ENCODE measurements around the gene EMC1. TPM values are rescaled to one million over a fixed set of nuclear protein-coding genes. Genes with fewer than 3 reads are reported as not detected.
"Not testable (repeated sequence)": the region's sequence is repeated elsewhere in the genome, so short reads cannot be mapped to it uniquely, and the experiment has no call there.

The EMC1 gene
- total RNA-seq, 1 donor from 2014 or later: 66.7 TPM

DNA sequence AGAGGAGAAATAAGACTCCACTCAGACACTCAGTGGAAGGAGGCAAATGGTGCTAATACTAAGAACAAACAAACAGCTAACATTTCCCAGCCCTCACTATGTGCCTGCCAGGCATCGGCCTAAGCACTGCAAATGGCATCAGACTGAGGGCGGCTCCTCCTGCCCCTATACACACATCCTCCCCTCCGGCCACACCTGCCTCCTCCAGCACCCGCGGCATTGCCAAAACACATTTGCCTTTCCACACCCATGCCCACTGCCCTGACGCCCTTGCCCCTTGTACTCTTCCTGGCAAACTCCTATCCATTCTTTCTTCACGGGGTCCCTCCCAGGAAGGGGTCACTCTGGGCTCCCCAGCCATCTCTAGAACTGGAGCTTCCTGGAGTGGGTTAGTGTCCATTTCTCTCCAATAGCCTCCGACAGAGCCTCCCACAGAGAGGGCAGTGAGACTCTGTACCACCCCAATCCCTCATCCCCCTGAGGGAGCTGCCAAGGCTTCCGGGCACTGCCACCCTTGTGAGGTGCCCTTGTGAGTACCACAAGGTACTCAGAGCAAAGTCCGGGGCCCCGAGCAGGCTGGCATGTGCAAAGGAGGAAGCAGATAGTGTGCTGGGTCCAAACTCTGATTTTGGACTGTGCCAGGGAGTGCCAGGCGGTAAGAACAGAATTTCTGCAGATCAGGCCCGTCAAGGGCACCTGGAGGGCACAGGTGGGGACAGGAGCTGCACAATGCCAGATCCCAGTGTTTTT lies 36.3 kb upstream of the EMC1 start:
- H3K27ac Mint-ChIP-seq: no peak overlapping the region
- H3K4me1 Mint-ChIP-seq (ENCODE audit: low read depth): peaks cover 5% of the 10 kb centered on the region
- TF ChIP-seq, protein P1, sequence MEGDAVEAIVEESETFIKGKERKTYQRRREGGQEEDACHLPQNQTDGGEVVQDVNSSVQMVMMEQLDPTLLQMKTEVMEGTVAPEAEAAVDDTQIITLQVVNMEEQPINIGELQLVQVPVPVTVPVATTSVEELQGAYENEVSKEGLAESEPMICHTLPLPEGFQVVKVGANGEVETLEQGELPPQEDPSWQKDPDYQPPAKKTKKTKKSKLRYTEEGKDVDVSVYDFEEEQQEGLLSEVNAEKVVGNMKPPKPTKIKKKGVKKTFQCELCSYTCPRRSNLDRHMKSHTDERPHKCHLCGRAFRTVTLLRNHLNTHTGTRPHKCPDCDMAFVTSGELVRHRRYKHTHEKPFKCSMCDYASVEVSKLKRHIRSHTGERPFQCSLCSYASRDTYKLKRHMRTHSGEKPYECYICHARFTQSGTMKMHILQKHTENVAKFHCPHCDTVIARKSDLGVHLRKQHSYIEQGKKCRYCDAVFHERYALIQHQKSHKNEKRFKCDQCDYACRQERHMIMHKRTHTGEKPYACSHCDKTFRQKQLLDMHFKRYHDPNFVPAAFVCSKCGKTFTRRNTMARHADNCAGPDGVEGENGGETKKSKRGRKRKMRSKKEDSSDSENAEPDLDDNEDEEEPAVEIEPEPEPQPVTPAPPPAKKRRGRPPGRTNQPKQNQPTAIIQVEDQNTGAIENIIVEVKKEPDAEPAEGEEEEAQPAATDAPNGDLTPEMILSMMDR (IDR thresholded peaks at IDR 0.05; ENCODE audit: unreplicated experiment): no peak
- peaks cover 26% of the 10 kb centered on the region for H3K27me3 Mint-ChIP-seq
- H3K36me3 Mint-ChIP-seq (ENCODE audit: insufficient read depth): peaks cover 8% of the 10 kb centered on the region
- no peaks in the 10 kb centered on the region for H3K9me3 Mint-ChIP-seq (ENCODE audit: low read depth)
- peak overlapping the region; percentile 42 for H3K4me3 Mint-ChIP-seq (ENCODE audit: low read depth)
- no peak for DNase-seq (ENCODE audit: low spot score, unreplicated experiment)

DNA sequence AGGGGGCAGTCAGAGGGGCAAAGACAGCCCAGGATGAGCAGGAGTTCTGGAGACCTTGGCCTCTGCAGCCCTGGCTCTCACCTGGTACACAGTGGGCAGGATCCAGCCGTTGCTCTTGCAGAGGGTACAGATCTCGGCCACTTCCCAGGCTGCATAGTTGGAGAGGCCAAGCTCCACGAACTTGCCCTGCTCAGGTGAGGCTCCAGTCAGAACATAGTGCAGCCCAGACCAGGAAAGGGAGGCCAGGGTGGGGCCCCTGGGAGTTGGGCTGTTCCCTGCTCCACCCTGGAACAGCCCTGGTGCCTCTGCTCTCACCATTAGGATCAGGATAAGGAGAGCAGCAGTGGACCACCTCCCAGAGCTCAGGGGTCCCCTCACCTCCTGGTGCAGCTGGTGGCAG lies 34.5 kb upstream of the EMC1 start:
- H3K4me3 Mint-ChIP-seq (ENCODE audit: low read depth); DNase-seq (ENCODE audit: low spot score, unreplicated experiment); H3K36me3 Mint-ChIP-seq (ENCODE audit: insufficient read depth); H3K9me3 Mint-ChIP-seq (ENCODE audit: low read depth); H3K27ac Mint-ChIP-seq; H3K4me1 Mint-ChIP-seq (ENCODE audit: low read depth): not testable (repeated sequence)
- H3K27me3 Mint-ChIP-seq: peaks cover 26% of the 10 kb centered on the region

DNA sequence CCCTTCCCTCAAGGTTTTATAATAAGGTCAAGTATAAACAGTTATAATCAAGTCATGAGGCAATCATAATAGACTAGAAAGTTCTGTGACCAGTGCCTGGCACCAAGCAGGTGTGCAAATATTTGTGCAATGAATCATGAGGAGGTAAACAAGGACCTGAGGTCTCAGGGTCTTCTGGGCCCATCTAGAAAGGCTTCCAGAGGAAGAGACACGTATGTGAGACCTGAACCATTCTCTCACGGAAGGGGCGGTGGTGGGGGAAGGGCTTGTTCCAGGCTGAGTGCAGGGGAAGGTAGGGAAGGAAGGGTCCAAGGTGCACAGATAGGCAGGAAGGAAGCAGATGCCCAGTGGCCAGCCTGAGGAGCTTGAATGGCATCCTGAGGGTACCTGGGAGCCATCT lies 34.0 kb upstream of the EMC1 start:
- not testable (repeated sequence) for H3K4me3 Mint-ChIP-seq (ENCODE audit: low read depth); H3K9me3 Mint-ChIP-seq (ENCODE audit: low read depth); H3K36me3 Mint-ChIP-seq (ENCODE audit: insufficient read depth); H3K27ac Mint-ChIP-seq; DNase-seq (ENCODE audit: low spot score, unreplicated experiment); H3K4me1 Mint-ChIP-seq (ENCODE audit: low read depth)
- H3K27me3 Mint-ChIP-seq: peaks cover 26% of the 10 kb centered on the region

DNA sequence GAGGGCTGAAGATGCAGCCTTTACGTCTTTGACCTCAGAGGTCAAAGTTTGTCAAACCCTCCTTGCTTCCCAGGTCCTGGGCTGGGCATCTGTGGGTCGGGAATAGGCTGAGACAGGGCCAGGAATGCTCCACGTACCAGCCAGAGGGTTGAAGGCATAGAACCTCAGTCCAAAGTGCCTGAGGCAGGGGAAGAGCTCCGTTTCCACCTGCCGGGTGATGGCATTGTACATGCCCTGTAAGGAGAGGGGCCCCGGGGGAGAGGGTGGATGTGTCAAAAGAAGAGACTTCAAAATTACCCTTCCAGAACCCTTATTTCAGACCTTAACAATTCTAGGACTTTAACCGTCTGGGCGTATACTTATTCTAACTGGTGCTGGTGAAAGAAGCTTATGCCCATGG lies 33.6 kb upstream of the EMC1 start:
- H3K36me3 Mint-ChIP-seq (ENCODE audit: insufficient read depth): peaks cover 6% of the 10 kb centered on the region
- no peak for DNase-seq (ENCODE audit: low spot score, unreplicated experiment)
- H3K9me3 Mint-ChIP-seq (ENCODE audit: low read depth): no peaks in the 10 kb centered on the region
- no peak overlapping the region for H3K27ac Mint-ChIP-seq
- TF ChIP-seq, protein P1 (IDR thresholded peaks at IDR 0.05; ENCODE audit: unreplicated experiment): no peak
- peaks cover 21% of the 10 kb centered on the region for H3K27me3 Mint-ChIP-seq
- H3K4me1 Mint-ChIP-seq (ENCODE audit: low read depth): peaks cover 5% of the 10 kb centered on the region
- H3K4me3 Mint-ChIP-seq (ENCODE audit: low read depth): no peak overlapping the region

DNA sequence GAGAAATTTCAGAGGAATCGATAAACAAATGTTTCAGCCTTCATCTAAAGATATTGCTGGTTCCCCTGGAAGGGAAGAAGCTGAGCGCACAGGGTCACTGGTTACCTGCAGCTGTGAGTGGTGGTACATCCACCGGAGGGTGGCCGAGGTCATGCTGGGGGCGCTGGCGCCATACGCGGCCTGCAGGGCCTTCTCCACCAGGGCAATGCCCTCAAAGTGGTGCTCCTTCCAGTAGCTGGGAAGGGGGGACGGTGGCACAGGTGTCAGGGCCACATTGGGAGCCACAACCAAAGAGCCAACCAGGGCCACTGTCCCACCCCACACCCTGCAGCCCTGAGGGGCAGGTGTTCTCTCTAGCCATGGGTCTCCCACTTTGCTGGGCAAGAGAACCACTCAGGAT lies 32.6 kb upstream of the EMC1 start:
- Mint-ChIP-seq H3K27me3 (peaks cover 11% of the 10 kb centered on the region), H3K27ac (no peak overlapping the region), H3K9me3 (ENCODE audit: low read depth) (no peaks in the 10 kb centered on the region), H3K4me3 (ENCODE audit: low read depth) (no peak overlapping the region), H3K4me1 (ENCODE audit: low read depth) (peaks cover 2% of the 10 kb centered on the region), H3K36me3 (ENCODE audit: insufficient read depth) (peaks cover 8% of the 10 kb centered on the region)
- DNase-seq (ENCODE audit: low spot score, unreplicated experiment): no peak
- TF ChIP-seq, protein P1 (IDR thresholded peaks at IDR 0.05; ENCODE audit: unreplicated experiment): no peak

DNA sequence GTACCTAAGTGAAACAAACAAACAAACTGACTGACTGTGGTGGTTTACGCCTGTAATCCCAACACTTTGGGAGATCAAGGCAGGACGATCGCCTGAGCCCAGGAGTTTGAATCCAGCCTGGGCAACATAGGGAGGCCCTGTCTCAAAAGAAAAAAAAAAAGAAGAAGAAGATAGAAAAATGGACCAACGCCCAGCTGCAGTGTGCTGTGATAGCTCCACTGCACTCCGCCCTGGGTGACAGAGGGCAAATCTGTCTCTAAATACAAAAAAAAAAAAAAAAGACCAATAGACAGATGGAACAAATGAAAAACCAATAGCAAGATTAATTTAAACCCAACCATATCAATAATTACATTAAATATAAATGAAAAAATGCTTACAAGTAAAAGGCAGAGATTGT lies 23.3 kb upstream of the EMC1 start:
- peaks cover 5% of the 10 kb centered on the region for H3K9me3 Mint-ChIP-seq (ENCODE audit: low read depth)
- no peak overlapping the region for H3K27ac Mint-ChIP-seq
- peaks cover 5% of the 10 kb centered on the region for H3K36me3 Mint-ChIP-seq (ENCODE audit: insufficient read depth)
- no peaks in the 10 kb centered on the region for H3K27me3 Mint-ChIP-seq
- peaks cover 4% of the 10 kb centered on the region for H3K4me1 Mint-ChIP-seq (ENCODE audit: low read depth)
- TF ChIP-seq, protein P1 (IDR thresholded peaks at IDR 0.05; ENCODE audit: unreplicated experiment): no peak
- no peak overlapping the region for H3K4me3 Mint-ChIP-seq (ENCODE audit: low read depth)
- no peak for DNase-seq (ENCODE audit: low spot score, unreplicated experiment)

DNA sequence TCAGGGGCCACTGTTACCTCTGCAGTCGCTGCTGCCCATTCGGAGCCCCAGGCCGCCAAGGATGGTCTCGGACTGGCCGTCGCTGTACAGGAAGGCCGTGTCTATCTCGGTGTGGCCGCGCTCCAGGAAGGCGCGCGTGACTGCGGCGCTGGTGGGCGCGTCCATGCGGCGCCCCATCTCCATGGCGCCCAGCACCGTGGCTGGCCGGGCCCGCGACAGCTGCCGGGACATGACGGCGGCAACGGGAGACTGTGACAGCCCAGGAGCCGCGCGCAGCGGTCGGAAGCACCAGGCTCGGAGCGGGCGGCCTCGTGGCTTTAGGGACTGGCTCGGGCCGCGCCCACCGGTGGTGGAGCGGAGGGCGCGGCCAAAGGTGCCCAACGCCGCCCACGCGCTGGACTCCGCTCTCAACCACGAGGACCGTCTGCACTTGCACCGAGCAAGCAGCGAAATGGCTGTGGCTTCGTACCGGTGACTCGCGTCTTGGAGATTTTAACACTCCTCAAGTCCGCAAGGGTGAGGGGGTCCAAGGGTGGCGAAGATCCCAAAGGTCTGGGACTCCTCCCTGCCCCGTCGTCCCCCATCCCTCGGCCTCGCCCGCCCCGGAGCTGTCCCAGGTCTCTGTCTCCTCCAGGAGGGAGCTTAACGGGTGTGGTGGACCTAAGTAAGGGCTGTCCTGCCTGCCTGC lies 22.7 kb upstream of the EMC1 start:
- H3K27me3 Mint-ChIP-seq; H3K4me3 Mint-ChIP-seq (ENCODE audit: low read depth); H3K36me3 Mint-ChIP-seq (ENCODE audit: insufficient read depth); DNase-seq (ENCODE audit: low spot score, unreplicated experiment); H3K27ac Mint-ChIP-seq; H3K4me1 Mint-ChIP-seq (ENCODE audit: low read depth); H3K9me3 Mint-ChIP-seq (ENCODE audit: low read depth): not testable (repeated sequence)
